ENCODE data around the gene TSPAN1.

DNA sequence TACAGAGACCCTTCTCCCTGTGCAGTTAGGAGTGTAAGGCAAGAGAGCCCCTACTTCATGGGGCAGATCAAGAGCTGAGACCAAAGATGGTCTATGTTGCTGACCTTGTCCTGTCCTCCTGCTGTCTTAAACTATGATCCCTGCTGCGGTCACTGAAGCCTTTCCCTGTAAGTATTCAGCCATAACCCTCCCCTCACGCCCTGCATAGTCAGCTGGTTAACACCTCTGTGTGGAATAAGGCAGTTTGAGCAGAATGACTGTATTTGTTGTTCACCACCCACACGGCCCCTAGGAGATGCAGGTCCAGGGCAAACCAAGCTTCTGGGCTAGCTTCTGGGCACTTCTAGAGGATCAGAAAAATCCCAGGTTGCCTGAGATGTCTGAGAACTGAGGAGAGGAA lies 356 bp downstream of the TSPAN1 start:
- TF ChIP-seq, protein P1, sequence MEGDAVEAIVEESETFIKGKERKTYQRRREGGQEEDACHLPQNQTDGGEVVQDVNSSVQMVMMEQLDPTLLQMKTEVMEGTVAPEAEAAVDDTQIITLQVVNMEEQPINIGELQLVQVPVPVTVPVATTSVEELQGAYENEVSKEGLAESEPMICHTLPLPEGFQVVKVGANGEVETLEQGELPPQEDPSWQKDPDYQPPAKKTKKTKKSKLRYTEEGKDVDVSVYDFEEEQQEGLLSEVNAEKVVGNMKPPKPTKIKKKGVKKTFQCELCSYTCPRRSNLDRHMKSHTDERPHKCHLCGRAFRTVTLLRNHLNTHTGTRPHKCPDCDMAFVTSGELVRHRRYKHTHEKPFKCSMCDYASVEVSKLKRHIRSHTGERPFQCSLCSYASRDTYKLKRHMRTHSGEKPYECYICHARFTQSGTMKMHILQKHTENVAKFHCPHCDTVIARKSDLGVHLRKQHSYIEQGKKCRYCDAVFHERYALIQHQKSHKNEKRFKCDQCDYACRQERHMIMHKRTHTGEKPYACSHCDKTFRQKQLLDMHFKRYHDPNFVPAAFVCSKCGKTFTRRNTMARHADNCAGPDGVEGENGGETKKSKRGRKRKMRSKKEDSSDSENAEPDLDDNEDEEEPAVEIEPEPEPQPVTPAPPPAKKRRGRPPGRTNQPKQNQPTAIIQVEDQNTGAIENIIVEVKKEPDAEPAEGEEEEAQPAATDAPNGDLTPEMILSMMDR (IDR thresholded peaks at IDR 0.05): no peak
- TF ChIP-seq POLR2AphosphoS5 (IDR thresholded peaks at IDR 0.05; ENCODE audit: low read depth, low read length) (no peak), SIN3A (IDR thresholded peaks at IDR 0.05; ENCODE audit: borderline replicate concordance, insufficient read depth, low read depth, low read length) (no peak)
